Activated CD4-positive, alpha-beta T cell treated with anti-CD3 and anti-CD28 coated beads for 24 hours (primary cell): ENCODE data around the gene CTNNA3.
"Not testable (repeated sequence)": the region's sequence is repeated elsewhere in the genome, so short reads cannot be mapped to it uniquely, and the experiment has no call there.

Experiments
- DNase-seq, 2 donors: peaks; one replicate each; pipeline ENCODE4 v3.0.0-alpha.2; 2020; ENCODE audit warnings: low read depth in 2 of 2

The CTNNA3 gene

DNA sequence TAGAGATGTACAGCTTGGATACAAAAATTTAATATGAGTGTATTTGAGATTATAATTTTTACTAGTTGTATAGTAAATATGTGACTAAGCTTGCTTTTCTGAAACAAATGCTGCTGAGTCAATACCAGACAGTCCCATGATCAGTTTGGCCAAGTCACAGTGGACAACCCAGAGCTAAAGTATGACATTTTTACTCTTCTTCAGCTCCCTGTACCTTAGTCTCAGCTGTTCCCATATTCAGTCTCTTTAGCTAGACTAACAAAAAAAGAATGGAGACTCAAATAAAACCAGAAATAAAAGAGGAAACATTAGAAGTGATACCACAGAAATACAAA lies 189.3 kb downstream of the CTNNA3 start:
- DNase-seq, result no peak

DNA sequence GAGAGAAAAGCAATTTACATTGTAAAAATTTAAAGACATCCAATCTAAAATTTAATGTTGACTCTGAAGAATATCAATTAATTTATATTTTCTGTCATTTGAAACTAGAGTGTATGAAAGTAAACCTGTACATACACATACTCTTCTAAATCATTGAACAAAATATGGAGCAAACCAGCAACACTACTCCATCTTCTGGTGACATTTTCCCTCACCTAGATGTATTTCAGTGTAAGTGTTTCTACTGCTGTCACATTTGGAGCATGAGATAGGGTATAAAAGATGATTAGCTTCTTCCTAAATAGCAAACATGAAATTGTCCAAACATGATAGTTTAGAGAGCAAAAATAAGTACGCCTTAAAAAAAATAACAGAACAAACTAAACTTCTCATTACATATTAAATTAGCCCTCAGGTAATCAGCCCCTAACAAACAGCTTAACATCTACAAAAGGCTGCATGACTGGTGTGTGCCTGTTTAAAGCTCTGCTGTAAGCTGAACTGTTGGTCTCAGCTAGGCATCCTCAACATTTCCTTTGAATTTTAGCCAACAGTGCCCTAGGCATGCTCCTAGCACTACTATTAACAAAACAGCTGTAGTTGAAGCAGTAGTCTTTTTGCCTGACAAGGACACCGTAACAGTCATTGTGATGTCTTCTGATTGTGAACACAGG lies 189.8 kb downstream of the CTNNA3 start:
- no peak for DNase-seq

DNA sequence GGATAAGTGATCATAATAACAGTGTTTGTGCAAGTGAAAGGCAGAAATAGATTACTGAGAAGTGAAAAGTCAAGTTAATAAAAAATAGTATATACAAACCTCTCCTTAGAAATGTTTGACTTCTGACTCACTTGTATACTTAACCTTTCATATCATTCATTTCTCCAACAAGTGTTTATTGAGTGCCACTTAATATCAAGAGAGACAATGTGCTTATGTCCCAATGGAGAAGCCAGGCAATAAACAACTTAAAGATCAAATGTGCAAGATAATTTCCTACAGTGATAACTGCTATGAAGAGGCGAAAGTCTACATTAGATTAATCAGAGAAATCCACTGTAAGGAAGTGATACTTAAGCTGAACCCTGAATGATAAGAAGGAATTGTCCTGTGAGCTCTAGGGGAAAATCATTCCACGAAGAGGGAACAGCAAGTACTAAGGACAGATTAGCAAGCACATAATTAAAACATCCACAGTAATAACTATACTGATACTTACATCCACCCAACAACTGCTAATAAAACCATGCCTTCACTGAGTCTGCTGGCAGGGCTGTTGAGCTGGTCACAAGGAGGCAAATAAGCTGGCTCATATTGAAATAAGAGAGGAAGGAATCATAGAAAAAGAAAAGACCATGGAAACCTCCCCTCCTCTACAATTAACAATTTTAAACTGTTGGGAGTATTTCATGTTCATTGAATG lies 203.5 kb downstream of the CTNNA3 start:
- no peak for DNase-seq

DNA sequence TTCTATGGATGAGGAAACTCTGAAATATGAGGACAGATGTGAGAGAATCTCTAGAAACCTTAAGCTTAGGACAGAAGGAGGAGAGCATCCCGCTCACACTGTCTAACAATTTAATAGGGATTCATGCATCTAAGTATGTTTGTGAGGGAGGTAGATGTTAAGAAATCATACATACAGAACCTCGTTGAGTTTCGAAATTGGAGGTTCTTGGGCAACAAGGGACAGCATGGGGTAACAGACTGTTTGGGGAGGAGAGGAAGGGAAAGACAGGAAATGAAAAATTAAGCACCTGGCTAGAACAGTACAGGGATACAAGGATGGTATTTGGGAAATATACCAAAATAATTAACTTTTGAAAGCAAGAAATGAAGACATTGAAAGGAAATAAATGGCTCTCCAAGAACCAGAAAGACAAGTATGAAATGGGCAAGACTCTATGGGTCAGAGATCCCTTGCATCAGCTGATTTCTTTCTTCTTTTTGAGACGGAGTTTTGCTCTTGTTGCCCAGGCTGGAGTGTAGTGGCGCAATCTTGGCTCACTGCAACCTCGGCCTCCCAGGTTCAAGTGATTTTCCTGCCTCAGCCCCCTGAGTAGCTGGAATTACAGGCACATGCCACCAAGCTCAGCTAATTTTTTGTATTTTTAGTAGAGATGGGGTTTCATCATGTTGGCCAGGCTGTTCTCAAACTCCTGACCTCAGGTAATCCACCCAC lies 207.9 kb downstream of the CTNNA3 start:
- no peak for DNase-seq

DNA sequence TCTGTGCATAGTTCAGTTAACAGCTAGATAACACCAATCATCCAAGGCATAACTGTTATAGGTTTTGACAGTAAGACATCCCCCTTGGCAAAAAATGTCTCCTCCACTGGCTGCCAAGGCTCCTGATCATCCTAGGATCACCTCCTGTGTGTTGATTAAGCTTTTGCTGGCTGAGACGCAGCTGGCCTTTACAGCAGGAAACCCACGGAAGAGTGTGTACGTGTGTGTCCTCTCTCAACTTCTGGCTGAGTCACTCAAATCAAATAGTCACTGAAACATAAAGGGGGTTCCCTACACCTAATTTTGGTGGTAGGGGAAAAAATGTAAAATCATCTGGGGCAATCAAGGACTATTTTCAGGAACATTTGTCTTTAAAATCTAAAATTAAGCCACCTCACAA lies 208.8 kb downstream of the CTNNA3 start:
- no peak for DNase-seq

DNA sequence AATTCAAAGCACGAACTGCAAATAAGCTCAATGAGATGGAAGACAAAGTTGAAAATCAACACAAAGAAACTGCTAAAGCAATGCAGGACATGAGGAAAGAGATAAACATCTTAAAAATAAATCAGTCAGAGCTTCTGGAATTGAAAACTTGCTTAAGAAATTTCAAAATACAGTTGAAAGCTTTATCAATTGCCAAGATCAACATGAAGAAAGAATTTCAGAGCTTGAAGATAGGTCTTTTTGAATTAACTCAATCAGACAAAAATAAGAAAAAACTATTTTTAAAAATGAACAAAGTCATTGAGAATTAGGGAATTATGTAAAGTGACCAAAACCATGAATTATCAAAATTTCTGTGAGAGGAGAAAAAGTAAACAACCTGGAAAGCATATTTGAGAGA lies 218.1 kb downstream of the CTNNA3 start:
- DNase-seq, result no peak

DNA sequence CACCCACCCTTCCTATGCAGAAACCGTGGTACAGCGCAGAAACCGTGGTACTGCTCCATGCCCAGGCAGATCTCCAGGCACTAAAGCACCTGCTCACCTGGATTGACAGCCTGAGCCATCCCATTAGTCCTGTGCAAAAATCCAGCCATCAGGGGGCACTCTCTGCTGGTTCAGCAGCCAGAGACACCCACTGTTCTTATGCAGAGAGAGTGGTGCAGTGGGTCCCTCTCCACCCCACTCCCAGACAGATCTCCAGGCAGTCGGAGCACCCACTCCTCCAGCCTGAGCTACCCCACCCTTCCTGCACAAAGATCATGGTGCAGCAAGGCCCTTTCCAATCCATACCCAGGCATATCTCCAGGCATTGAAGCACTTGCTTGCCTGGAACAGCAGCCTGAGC lies 219.8 kb downstream of the CTNNA3 start:
- DNase-seq, result no peak

DNA sequence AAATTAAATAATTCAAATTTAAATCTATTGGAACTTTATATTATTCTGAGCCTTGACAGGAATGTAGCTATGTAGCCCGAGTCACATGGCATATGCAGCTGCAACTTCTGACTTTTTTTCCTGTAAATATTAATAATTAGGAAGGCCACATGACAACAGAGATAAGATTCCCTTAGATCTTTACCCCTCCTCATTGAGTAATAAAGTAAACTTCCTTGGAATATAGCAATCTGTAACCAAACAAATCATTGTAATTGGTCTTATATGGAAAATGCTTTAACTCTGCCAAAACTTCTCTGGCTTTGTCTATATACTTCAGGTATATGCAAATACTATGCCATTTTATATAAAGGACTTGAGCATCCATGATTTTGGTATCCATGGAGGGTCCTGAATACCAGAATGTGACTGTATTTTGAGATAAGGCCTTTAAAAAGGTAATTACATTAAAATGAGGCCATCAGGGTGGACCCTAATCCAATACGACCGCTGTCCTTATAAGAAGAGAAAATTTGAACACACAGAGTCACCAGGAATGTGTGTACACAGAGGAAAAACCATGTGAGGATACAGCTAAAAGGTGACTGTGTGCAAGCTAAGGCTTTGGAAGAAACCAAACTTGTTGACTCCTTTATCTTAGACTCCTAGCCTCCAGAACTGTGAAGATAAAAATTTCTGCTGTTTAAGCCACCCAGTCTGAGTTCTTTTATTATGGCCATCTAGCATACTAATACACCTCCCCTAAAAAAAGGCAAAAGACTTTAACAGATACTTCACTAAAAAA lies 222.0 kb downstream of the CTNNA3 start:
- DNase-seq, result no peak

DNA sequence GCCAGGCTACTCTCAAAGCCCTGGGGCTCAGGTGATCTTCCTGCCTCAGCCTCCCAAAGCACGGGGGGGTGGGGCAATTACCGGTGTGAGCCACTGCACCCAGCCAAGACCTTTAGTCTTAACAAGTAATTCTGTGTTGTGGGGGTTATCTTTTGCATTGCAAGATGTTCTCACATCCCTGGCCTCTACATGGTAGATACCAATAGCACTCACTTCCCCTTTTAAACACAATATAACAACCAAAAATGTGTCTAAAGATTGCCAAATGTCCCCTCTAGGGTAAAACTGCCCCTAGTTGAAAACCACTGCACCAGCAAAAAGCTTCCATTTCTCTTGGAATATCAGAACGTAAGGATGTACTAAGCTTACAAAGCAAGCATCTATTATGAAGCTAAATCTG lies 225.0 kb downstream of the CTNNA3 start:
- DNase-seq, result no peak

DNA sequence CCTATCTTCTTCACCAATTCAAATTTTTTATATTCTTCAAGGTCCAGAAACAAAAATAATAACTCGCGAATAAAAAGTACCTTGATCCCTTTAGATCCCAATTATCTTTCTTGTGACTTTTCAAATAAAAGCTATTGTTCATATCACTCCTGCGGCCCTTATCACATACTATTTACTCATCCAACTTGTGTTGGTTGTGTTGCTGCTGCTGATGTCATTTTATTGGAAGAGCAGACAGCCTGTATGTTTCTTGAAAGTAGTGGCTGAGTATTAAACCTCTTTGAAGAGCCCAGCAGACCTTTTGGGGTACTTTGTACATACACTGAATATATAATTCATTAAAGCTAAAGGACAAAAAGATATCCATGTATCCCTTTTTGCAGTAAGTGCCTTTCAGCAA lies 231.7 kb downstream of the CTNNA3 start:
- DNase-seq, result no peak

DNA sequence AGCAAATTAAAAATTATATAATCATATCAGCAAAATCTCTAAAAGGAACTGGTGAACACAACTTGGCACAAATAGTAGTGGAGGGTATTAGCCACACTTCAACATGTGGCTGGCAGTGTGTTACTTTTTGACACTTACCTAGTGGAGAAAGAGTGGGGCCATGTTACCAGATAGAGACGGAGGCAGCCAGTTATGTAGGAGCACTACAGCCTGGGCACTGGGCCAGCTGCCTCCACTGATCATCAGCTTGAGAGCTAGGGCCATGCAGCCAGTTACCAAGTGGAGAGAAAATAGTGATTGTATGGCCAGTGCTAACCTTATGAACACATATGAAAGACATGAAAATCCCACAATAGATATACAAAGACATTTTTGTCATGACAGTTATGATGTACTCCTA lies 243.1 kb downstream of the CTNNA3 start:
- no peak for DNase-seq

DNA sequence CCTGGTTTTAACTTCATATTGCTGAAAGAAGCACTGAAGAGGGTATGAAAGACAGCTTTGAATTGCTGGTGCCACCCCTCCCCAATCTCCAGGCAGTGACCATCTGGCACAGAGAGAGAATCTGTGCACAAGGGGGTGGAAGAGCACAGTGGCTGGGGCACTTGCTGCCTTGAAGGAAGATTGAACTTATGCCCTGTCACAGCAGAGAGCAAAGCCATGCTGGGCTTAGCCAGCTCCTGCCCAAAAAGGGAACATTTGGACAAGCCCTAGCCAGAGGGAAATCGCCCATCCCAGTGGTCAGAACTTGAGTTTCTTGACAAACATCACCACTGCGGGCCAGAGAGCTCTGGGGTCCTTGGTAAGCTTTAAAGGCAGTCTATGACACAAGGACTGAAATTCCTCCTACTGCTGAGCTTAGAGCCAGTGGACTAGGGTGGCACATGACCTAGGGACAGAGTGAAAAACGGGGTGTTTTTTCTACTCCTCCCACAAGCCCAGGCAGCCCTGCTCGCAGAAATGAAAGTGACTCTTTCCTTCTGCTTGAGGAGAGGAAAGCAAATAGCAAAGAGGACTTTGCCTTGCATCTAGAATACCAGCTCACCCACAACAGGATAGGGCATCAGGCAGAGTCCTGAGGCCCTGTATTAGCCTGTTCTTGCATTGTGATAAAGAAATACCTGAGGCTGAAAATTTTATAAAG lies 257.2 kb downstream of the CTNNA3 start:
- no peak for DNase-seq

DNA sequence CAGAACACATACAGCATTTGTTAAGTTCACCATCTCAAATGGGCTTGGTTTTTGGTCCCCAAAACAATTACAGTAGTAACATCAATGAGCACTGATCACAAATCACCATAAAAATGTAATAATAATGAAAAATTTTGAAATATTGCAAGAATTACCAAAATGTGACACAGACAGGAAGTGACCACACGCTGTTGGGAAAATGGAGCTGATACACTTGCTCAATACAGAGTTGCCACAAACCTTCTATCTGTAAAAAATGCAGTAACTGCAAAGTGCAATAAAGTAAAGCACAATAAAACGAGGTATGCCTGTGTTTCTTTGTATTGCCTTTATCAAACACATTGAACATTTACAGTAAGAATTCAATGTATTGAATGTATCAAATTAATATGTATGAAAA lies 262.7 kb downstream of the CTNNA3 start:
- no peak for DNase-seq

DNA sequence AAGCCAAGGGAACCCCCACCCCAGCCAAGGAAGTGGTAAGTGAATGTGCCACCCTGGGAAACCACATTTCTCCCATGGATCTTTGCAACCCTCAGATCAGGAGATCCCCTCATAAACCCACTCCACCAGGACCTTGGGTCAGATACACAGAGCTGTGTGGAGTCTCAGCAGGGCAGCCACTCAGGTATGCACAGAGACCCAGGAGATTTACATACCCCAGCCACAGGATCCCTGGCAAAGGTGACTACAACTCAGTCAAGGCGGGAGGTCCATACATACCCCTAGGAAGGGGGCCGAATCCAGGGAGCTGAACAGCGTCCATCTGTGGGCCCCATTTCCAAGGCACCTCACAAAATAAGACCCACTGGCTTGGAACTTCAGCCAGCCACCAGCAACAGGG lies 293.4 kb downstream of the CTNNA3 start:
- no peak for DNase-seq

DNA sequence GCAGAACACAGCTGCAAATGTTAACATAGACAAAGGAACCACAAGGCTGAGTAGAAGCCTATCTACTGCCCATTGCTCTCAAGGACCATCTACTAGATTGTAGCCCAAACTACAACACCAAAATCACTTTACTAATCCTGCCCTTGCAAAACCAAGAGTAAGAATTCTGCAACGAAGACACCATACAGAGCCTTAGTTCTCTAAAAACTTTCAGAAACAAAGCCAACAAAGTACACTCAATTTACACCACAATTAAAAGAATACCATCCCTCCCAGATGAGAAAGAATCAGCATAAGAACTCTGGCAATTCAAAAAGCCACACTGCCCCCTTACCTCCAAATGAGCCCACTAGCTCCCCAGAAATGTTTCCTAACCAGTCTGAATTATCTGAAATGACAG lies 294.3 kb downstream of the CTNNA3 start:
- DNase-seq, result no peak

DNA sequence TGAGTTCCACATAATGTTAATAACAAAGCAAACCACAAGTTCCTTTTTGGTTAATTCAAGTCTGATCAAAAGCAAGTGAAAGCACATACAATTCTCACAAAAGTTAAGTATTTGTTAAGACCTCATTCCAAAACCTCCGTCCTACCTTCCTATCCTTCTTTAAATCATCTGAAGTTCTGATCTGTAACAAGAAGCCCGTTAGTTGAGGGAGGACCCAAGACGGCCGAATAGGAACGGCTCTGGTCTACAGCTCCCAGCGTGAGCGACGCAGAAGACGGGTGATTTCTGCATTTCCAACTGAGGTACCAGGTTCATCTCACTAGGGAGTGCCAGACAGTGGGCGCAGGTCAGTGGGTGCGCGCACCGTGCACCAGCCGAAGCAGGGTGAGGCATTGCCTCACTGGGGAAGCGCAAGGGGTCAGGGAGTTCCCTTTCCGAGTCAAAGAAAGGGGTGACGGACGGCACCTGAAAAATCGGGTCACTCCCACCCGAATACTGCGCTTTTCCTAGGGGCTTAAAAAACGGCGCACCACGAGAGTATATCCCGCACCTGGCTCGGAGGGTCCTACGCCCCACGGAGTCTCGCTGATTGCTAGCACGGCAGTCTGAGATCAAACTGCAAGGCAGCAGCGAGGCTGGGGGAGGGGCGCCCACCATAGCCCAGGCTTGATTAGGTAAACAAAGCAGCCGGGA lies 309.0 kb downstream of the CTNNA3 start:
- DNase-seq, result not testable (repeated sequence)

DNA sequence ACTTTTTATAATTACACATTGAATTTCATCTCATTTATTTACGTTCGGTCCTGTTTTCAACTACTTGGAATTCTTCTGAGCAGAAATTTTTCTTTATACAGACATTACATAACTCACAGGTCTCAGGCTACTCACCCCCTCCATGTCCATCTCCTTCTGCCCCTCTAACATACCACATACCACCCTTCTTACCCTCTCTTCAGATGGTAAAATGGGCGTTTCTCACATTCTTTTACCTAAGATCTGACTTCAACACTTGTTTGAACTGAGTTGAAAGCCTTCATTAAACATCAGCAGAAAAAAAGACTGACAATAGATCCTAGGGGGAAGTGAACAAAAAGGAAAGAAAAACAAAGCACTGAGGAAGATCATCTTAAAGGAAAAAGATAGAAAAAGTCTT lies 309.7 kb downstream of the CTNNA3 start:
- no peak for DNase-seq

DNA sequence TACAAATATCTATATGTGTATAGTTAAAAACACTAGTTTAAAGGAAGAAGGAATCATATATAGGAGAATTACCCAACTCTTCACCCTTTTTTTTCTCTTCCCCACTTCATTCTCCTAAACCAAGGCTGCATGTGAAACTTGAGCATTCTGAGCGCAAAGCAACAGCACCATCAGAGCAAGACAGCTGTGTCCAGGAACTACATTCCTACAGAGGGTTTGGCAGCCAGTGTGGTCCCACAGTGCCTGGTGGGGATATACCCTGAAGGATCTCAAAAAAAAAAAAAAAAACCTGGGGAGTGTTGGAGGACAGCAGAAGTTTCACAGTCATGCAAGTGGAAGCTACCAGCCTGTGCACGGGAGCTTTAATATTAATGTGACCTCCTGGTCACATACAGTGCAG lies 310.4 kb downstream of the CTNNA3 start:
- DNase-seq, result no peak

DNA sequence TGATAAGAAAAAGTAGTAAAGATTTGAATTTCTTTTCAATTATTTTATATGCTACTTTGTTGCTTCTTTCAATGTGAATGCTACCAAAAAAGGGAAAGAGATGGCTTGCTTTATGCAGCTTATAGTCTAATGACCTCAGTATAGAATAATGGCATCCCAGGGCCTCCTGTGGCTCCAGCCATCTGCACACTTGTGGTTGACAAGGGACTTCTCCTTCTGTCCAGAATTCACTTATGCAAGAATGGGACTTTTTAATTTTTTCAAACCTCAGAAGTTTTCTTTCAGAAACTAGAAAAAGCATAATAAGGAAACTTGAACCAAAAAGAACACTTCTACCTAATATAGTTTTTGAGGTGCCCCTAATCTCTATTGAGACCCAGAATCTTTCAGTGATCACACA lies 310.9 kb downstream of the CTNNA3 start:
- DNase-seq, result no peak

DNA sequence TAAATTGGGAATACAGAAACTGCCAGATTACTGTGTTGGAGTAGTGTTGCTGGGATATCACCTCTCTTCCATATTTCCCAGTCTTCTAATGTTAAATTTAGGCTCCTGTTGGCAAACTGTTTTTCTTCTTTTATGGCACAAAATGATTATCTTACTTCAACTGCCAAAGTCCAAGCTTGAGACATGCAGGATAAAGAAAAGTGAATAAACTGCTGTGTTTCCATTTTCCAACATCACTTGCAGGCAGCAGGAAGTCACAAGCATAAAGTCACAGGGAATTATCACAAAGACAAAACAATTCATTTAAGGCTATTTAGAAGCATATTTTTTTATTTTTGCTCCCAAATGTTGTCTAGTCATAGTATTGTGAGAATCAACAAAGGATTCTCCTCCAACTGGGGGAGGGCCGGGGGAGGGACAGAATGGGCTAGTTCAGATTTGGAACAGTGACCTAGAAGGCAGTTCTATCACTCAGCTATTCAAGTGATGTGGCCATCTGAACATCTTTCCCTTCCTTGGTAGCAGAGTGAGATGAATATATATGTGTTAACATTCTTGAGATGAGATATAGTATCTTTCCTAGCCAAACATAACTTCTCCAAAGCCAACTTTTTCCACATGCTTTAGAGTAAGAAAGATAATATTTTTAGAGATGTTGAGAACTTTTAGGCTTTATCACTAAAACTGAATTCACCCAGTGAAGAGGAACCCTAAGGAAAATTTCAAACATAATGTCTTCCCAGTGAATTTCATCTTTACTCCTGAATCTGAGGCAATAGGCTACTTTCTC lies 364.7 kb downstream of the CTNNA3 start:
- DNase-seq, result no peak
